Stimulated activated CD4-positive, alpha-beta T cell treated with anti-CD3 and anti-CD28 coated beads, Interleukin-2, amount 100 ng/mL, for 4 hours (primary cell): ENCODE data around the gene CTNNA1.
"Not testable (repeated sequence)": the region's sequence is repeated elsewhere in the genome, so short reads cannot be mapped to it uniquely, and the experiment has no call there.

Source experiments
- DNase-seq: peaks from one replicate; pipeline ENCODE4 v3.0.0-alpha.2; 2020; ENCODE audit warnings: low read depth

The CTNNA1 gene

GRCh38 chr5:138815529-138815928, 62.3 kb downstream of the CTNNA1 start:
- DNase-seq = no peak

GRCh38 chr5:138817241-138817640, 64.0 kb downstream of the CTNNA1 start:
- DNase-seq = no peak

- DNase-seq = no peak
Measured at GRCh38 chr5:138819081-138819480, 65.9 kb downstream of the CTNNA1 start.

GRCh38 chr5:138820695-138821094, 67.5 kb downstream of the CTNNA1 start:
- no peak for DNase-seq

- DNase-seq = no peak
Measured at GRCh38 chr5:138824516-138824915, 71.3 kb downstream of the CTNNA1 start.

GRCh38 chr5:138824924-138825863, 72.0 kb downstream of the CTNNA1 start:
- no peak for DNase-seq

- no peak for DNase-seq
Measured at GRCh38 chr5:138828556-138828955, 75.3 kb downstream of the CTNNA1 start.

- no peak for DNase-seq
Measured at GRCh38 chr5:138829341-138829740, 76.1 kb downstream of the CTNNA1 start.

GRCh38 chr5:138831703-138832102, 78.5 kb downstream of the CTNNA1 start:
- DNase-seq = no peak

GRCh38 chr5:138832218-138832617, 79.0 kb downstream of the CTNNA1 start:
- DNase-seq = no peak

GRCh38 chr5:138833080-138833479, 79.9 kb downstream of the CTNNA1 start:
- no peak for DNase-seq

GRCh38 chr5:138833726-138834480, 80.7 kb downstream of the CTNNA1 start:
- no peak for DNase-seq

- DNase-seq = not testable (repeated sequence)
Measured at GRCh38 chr5:138834853-138835252, 81.6 kb downstream of the CTNNA1 start.

- no peak for DNase-seq
Measured at GRCh38 chr5:138837160-138837559, 83.9 kb downstream of the CTNNA1 start.

GRCh38 chr5:138840103-138840502, 86.9 kb downstream of the CTNNA1 start:
- no peak for DNase-seq

GRCh38 chr5:138841531-138841930, 88.3 kb downstream of the CTNNA1 start:
- DNase-seq = no peak

- no peak for DNase-seq
Measured at GRCh38 chr5:138843316-138844124, 90.3 kb downstream of the CTNNA1 start.

GRCh38 chr5:138844125-138844461, 90.9 kb downstream of the CTNNA1 start:
- DNase-seq = no peak

- DNase-seq = no peak
Measured at GRCh38 chr5:138844812-138845513, 91.7 kb downstream of the CTNNA1 start.

- DNase-seq = no peak
Measured at GRCh38 chr5:138849439-138849838, 96.2 kb downstream of the CTNNA1 start.

GRCh38 chr5:138849882-138850281, 96.7 kb downstream of the CTNNA1 start:
- no peak for DNase-seq
